HG03159 (cell line): Measurements from ENCODE around the gene SSH2.
"Not testable (repeated sequence)": the region's sequence is repeated elsewhere in the genome, so short reads cannot be mapped to it uniquely, and the experiment has no call there.

Source experiments
- ATAC-seq: cut with Tn5 transposase; IDR thresholded peaks from one replicate; pipeline ENCODE4 v1.9.1; 2021; ENCODE audit warnings: mild to moderate bottlenecking, moderate library complexity; ENCODE audit not compliant: unreplicated experiment

Gene SSH2

GRCh38 chr17:29682054-29682453, 248.0 kb downstream of the SSH2 start:
- no peak for ATAC-seq

GRCh38 chr17:29677824-29678223, 252.2 kb downstream of the SSH2 start:
- no peak for ATAC-seq

- no peak for ATAC-seq
Measured at GRCh38 chr17:29677221-29677791, 252.7 kb downstream of the SSH2 start.

- ATAC-seq: not testable (repeated sequence)
Measured at GRCh38 chr17:29675961-29676360, 254.1 kb downstream of the SSH2 start.

GRCh38 chr17:29674281-29674680, 255.7 kb downstream of the SSH2 start:
- no peak for ATAC-seq

GRCh38 chr17:29671661-29672060, 258.4 kb downstream of the SSH2 start:
- no peak for ATAC-seq

GRCh38 chr17:29669266-29669665, 260.8 kb downstream of the SSH2 start:
- no peak for ATAC-seq

GRCh38 chr17:29667969-29668368, 262.1 kb downstream of the SSH2 start:
- ATAC-seq: no peak

- no peak for ATAC-seq
Measured at GRCh38 chr17:29665481-29665810, 264.6 kb downstream of the SSH2 start.

GRCh38 chr17:29664743-29665480, 265.1 kb downstream of the SSH2 start:
- no peak for ATAC-seq

- ATAC-seq: no peak
Measured at GRCh38 chr17:29663155-29663554, 266.9 kb downstream of the SSH2 start.

- ATAC-seq: no peak
Measured at GRCh38 chr17:29661213-29661612, 268.8 kb downstream of the SSH2 start.

- ATAC-seq: no peak
Measured at GRCh38 chr17:29659155-29659554, 270.9 kb downstream of the SSH2 start.

GRCh38 chr17:29655323-29655722, 274.7 kb downstream of the SSH2 start:
- ATAC-seq: no peak

- no peak for ATAC-seq
Measured at GRCh38 chr17:29653995-29654714, 275.9 kb downstream of the SSH2 start.

- no peak for ATAC-seq
Measured at GRCh38 chr17:29652976-29653375, 277.1 kb downstream of the SSH2 start.

GRCh38 chr17:29651913-29652312, 278.1 kb downstream of the SSH2 start:
- ATAC-seq: not testable (repeated sequence)

GRCh38 chr17:29650396-29650795, 279.6 kb downstream of the SSH2 start:
- no peak for ATAC-seq

GRCh38 chr17:29649359-29649758, 280.7 kb downstream of the SSH2 start:
- no peak for ATAC-seq

- no peak for ATAC-seq
Measured at GRCh38 chr17:29648005-29648404, 282.0 kb downstream of the SSH2 start.

- no peak for ATAC-seq
Measured at GRCh38 chr17:29645515-29646051, 284.4 kb downstream of the SSH2 start.

GRCh38 chr17:29643817-29644160, 286.2 kb downstream of the SSH2 start:
- no peak for ATAC-seq
